OCI-LY3 (cell line): Measurements from ENCODE around the gene LRRC75B.

Experiments
- EZH2phosphoT487 ChIP-seq: fragments of 200-600 bp; shearing (Covaris generic); IDR thresholded peaks from 2 replicates; pipeline ENCODE4 v1.6.1; 2018; ENCODE audit warnings: antibody characterized with exemption, mixed run types, low read depth
- TF ChIP-seq, protein P1 (sequence below): fragments of 200-600, 300-600 bp; sonication (generic); IDR thresholded peaks from 2 replicates; pipeline ENCODE4 v1.5.1; 2014; ENCODE audit warnings: antibody characterized with exemption, low read length, low read depth

DNA sequence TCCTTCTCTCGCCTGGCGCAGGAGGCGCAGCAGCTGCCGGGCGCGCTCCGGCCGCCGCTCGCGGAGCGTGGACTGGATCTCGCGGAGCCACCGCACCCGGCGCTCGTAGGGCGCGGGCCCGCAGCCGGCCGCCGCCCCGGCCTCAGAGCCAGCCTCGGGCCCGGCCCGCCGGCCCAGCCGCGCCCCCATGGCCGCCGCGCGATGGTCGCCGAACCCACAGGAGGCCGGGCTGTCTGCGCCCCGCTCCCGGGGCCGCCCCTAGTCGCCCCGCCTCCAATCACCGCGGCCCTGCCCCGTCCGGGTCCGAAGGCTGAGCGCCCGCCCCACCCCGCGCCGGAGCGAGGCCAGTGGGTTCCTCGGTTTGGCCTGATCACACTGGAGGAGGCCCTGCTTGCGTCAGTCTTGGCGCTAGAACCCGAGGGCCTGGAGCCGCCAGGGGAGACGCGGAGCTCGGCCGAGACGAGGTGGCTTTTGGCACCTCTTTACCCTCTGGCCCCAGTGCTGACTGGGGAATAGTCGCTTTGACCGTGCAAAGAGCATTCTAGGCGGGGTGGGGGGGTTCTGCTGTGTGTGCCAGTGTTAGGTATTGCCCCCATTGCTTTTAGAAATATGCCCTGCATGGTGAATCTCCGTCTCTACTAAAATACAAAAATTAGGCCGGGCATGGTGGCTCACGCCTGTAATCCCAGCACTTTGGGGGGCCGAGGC is at the start of gene LRRC75B:
- TF ChIP-seq, protein P1, sequence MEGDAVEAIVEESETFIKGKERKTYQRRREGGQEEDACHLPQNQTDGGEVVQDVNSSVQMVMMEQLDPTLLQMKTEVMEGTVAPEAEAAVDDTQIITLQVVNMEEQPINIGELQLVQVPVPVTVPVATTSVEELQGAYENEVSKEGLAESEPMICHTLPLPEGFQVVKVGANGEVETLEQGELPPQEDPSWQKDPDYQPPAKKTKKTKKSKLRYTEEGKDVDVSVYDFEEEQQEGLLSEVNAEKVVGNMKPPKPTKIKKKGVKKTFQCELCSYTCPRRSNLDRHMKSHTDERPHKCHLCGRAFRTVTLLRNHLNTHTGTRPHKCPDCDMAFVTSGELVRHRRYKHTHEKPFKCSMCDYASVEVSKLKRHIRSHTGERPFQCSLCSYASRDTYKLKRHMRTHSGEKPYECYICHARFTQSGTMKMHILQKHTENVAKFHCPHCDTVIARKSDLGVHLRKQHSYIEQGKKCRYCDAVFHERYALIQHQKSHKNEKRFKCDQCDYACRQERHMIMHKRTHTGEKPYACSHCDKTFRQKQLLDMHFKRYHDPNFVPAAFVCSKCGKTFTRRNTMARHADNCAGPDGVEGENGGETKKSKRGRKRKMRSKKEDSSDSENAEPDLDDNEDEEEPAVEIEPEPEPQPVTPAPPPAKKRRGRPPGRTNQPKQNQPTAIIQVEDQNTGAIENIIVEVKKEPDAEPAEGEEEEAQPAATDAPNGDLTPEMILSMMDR = no peak
- no peak for TF ChIP-seq EZH2phosphoT487
